HEK293 (cell line): ENCODE results near the gene DSP.
A peak's percentile ranks its signal among the peaks of the same experiment; 100 is the strongest.

Experiments
- CTCF ChIA-PET: fragments of 350-600 bp; formaldehyde crosslinking; extraction: SDS; loops from one replicate; lab custom pipeline; 2021; ENCODE audit warnings: antibody characterized with exemption; lab: Yijun Ruan, JAX
- POLR2A ChIA-PET: fragments of 300-600 bp; formaldehyde crosslinking; extraction: SDS; loops from one replicate; lab custom pipeline; 2020; ENCODE audit warnings: antibody characterized with exemption, inconsistent platforms; lab: Yijun Ruan, JAX
- H3K27ac ChIP-seq: fragments of 200-500 bp; sonication (Bioruptor generic); 2 replicates; pipeline ENCODE4 v1.5.1; 2014; ENCODE audit warnings: low read depth, low read length, control low read depth, inconsistent platforms; ENCODE audit errors: extremely low read depth
- H3K36me3 ChIP-seq, 2 experiments: fragments of 200-500 bp in 1 of 2; sonication (Bioruptor generic) in 1 of 2; 1 replicate in 1 of 2; 2 replicates in 1 of 2; pipeline ENCODE4 v1.5.1; 2014 to 2017; ENCODE audit warnings: inconsistent platforms in 2 of 2, low read length in 2 of 2; ENCODE audit not compliant: control insufficient read depth in 2 of 2, insufficient read depth in 1 of 2
- H3K4me1 ChIP-seq: fragments of 200-500 bp; sonication (Bioruptor generic); 2 replicates; pipeline ENCODE4 v1.5.1; 2014; ENCODE audit warnings: mild to moderate bottlenecking, low read length, inconsistent platforms; ENCODE audit not compliant: control insufficient read depth, insufficient read depth
- H3K4me3 ChIP-seq: 2 replicates; pipeline ENCODE4 v1.5.1; 2011; ENCODE audit warnings: low read depth, mild to moderate bottlenecking, control low read depth, low read length, moderate library complexity
- H3K9me3 ChIP-seq: fragments of 200-500 bp; sonication (Bioruptor generic); 2 replicates; pipeline ENCODE4 v1.5.1; 2014; ENCODE audit warnings: low read depth, low read length, inconsistent platforms; ENCODE audit not compliant: control insufficient read depth, insufficient read depth
- FEZF1 ChIP-seq: fragments of 450-650 bp; formaldehyde crosslinking; IDR thresholded peaks from 2 replicates; pipeline ENCODE4 v1.5.1; 2016; ENCODE audit warnings: missing biosample characterization, missing genetic modification characterization
- GLI2 ChIP-seq: fragments of 450-650 bp; formaldehyde crosslinking; IDR thresholded peaks from 2 replicates; pipeline ENCODE4; 2017; ENCODE audit warnings: missing biosample characterization, missing genetic modification characterization, low read depth, borderline replicate concordance
- GLIS1 ChIP-seq: fragments of 450-650 bp; formaldehyde crosslinking; IDR thresholded peaks from 2 replicates; pipeline ENCODE4 v1.5.1; 2016; ENCODE audit warnings: missing biosample characterization, missing genetic modification characterization
- OSR2 ChIP-seq: fragments of 450-650 bp; formaldehyde crosslinking; IDR thresholded peaks from 2 replicates; pipeline ENCODE4 v1.5.1; 2016; ENCODE audit warnings: missing biosample characterization, missing genetic modification characterization
- PRDM10 ChIP-seq: fragments of 450-650 bp; formaldehyde crosslinking; IDR thresholded peaks from 2 replicates; pipeline ENCODE4 v1.5.1; 2016; ENCODE audit warnings: missing biosample characterization, missing genetic modification characterization
- PRDM6 ChIP-seq: fragments of 450-650 bp; formaldehyde crosslinking; IDR thresholded peaks from 2 replicates; pipeline ENCODE4 v1.5.1; 2017; ENCODE audit warnings: missing biosample characterization, missing genetic modification characterization
- SP2 ChIP-seq: fragments of 450-650 bp; formaldehyde crosslinking; IDR thresholded peaks from 2 replicates; pipeline ENCODE4 v1.5.1; 2016; ENCODE audit warnings: missing biosample characterization, missing genetic modification characterization
- ZBTB8A ChIP-seq: fragments of 450-650 bp; formaldehyde crosslinking; IDR thresholded peaks from 2 replicates; pipeline ENCODE4 v1.5.1; 2016; ENCODE audit warnings: missing biosample characterization, missing genetic modification characterization
- ZFP41 ChIP-seq: fragments of 450-650 bp; formaldehyde crosslinking; IDR thresholded peaks from 2 replicates; pipeline ENCODE4 v1.5.1; 2016; ENCODE audit warnings: missing biosample characterization, missing genetic modification characterization, borderline replicate concordance
- ZIC2 ChIP-seq: fragments of 450-650 bp; formaldehyde crosslinking; IDR thresholded peaks from 2 replicates; pipeline ENCODE4 v1.5.1; 2016; ENCODE audit warnings: missing biosample characterization, missing genetic modification characterization
- ZNF132 ChIP-seq: fragments of 450-650 bp; formaldehyde crosslinking; IDR thresholded peaks from 2 replicates; pipeline ENCODE4 v1.5.1; 2017; ENCODE audit warnings: missing biosample characterization, missing genetic modification characterization, borderline replicate concordance
- ZNF16 ChIP-seq: fragments of 450-650 bp; formaldehyde crosslinking; IDR thresholded peaks from 2 replicates; pipeline ENCODE4 v1.5.1; 2016; ENCODE audit warnings: low read depth, missing biosample characterization, missing genetic modification characterization
- ZNF169 ChIP-seq: fragments of 450-650 bp; formaldehyde crosslinking; IDR thresholded peaks from 2 replicates; pipeline ENCODE4 v1.5.1; 2016; ENCODE audit warnings: missing biosample characterization, missing genetic modification characterization
- ZNF174 ChIP-seq: fragments of 450-650 bp; formaldehyde crosslinking; IDR thresholded peaks from 2 replicates; pipeline ENCODE4 v1.5.0; 2017; ENCODE audit warnings: missing biosample characterization, mild to moderate bottlenecking, missing genetic modification characterization
- ZNF23 ChIP-seq: fragments of 450-650 bp; formaldehyde crosslinking; IDR thresholded peaks from 2 replicates; pipeline ENCODE4 v1.5.1; 2016; ENCODE audit warnings: missing biosample characterization, missing genetic modification characterization, borderline replicate concordance
- ZNF292 ChIP-seq: fragments of 450-650 bp; formaldehyde crosslinking; IDR thresholded peaks from 2 replicates; pipeline ENCODE4 v1.5.1; 2016; ENCODE audit warnings: low read depth, missing biosample characterization, missing genetic modification characterization, borderline replicate concordance
- ZNF354C ChIP-seq: fragments of 450-650 bp; formaldehyde crosslinking; IDR thresholded peaks from 2 replicates; pipeline ENCODE4 v1.5.1; 2016; ENCODE audit warnings: missing biosample characterization, missing genetic modification characterization, low read depth, borderline replicate concordance
- ZNF48 ChIP-seq: fragments of 450-650 bp; formaldehyde crosslinking; IDR thresholded peaks from 2 replicates; pipeline ENCODE4 v1.5.1; 2016; ENCODE audit warnings: missing biosample characterization, missing genetic modification characterization
- ZNF521 ChIP-seq: fragments of 450-650 bp; formaldehyde crosslinking; IDR thresholded peaks from 2 replicates; pipeline ENCODE4 v1.5.1; 2017; ENCODE audit warnings: missing biosample characterization, mild to moderate bottlenecking, missing genetic modification characterization
- ZNF529 ChIP-seq: fragments of 450-650 bp; formaldehyde crosslinking; IDR thresholded peaks from 2 replicates; pipeline ENCODE4 v1.5.1; 2017; ENCODE audit warnings: missing genetic modification characterization, missing biosample characterization; ENCODE audit not compliant: insufficient replicate concordance
- ZNF544 ChIP-seq: fragments of 450-650 bp; formaldehyde crosslinking; IDR thresholded peaks from 2 replicates; pipeline ENCODE4 v1.5.0; 2017; ENCODE audit warnings: missing biosample characterization, missing genetic modification characterization
- ZNF561 ChIP-seq: fragments of 450-650 bp; IDR thresholded peaks from 2 replicates; pipeline ENCODE4 v1.5.1; 2018; ENCODE audit warnings: missing biosample characterization, missing genetic modification characterization, borderline replicate concordance
- ZNF600 ChIP-seq: fragments of 450-650 bp; formaldehyde crosslinking; IDR thresholded peaks from 2 replicates; pipeline ENCODE4 v1.5.1; 2016; ENCODE audit warnings: missing biosample characterization, missing genetic modification characterization
- ZNF610 ChIP-seq: fragments of 450-650 bp; formaldehyde crosslinking; IDR thresholded peaks from 2 replicates; pipeline ENCODE4 v1.5.1; 2016; ENCODE audit warnings: missing biosample characterization, missing genetic modification characterization, borderline replicate concordance
- ZNF664 ChIP-seq: fragments of 450-650 bp; formaldehyde crosslinking; IDR thresholded peaks from 2 replicates; pipeline ENCODE4 v1.5.1; 2016; ENCODE audit warnings: missing biosample characterization, missing genetic modification characterization
- ZNF677 ChIP-seq: fragments of 450-650 bp; IDR thresholded peaks from 2 replicates; pipeline ENCODE4 v1.5.0; 2018; ENCODE audit warnings: missing biosample characterization, mild to moderate bottlenecking, missing genetic modification characterization, moderate library complexity
- ZNF777 ChIP-seq: fragments of 450-650 bp; formaldehyde crosslinking; IDR thresholded peaks from 2 replicates; pipeline ENCODE4 v1.5.1; 2017; ENCODE audit warnings: missing biosample characterization, missing genetic modification characterization, borderline replicate concordance
- ZSCAN23 ChIP-seq: fragments of 450-650 bp; formaldehyde crosslinking; IDR thresholded peaks from 2 replicates; pipeline ENCODE4 v1.5.1; 2016; ENCODE audit warnings: missing biosample characterization, missing genetic modification characterization

The DSP gene

GRCh38 chr6:7542874-7543624, 1.6 kb downstream of the DSP start (continued):
- TF ChIP-seq ZNF664 (tag by site-specific recombination) (no peak), ZNF16 (tag by site-specific recombination) (no peak), ZNF48 (tag by site-specific recombination) (no peak), ZNF529 (tag by site-specific recombination) (no peak), FEZF1 (tag by site-specific recombination) (no peak), ZFP41 (tag by site-specific recombination) (no peak), ZNF354C (no peak), ZNF600 (tag by site-specific recombination) (peak; percentile 90), PRDM6 (tag by site-specific recombination) (peak; percentile 50; the same call in 1 of the 2 replicates), ZNF292 (no peak), ZNF677 (tag by site-specific recombination) (no peak), ZNF132 (no peak), ZSCAN23 (tag by site-specific recombination) (no peak), ZNF174 (tag by site-specific recombination) (no peak), PRDM10 (tag by site-specific recombination) (no peak; the same call in 1 of the 2 replicates), ZNF521 (tag by site-specific recombination) (no peak), ZIC2 (peak; percentile 70), ZNF23 (tag by site-specific recombination) (no peak), GLIS1 (peak; percentile 59; the same call in 1 of the 2 replicates), GLI2 (tag by site-specific recombination) (no peak), ZNF544 (tag by site-specific recombination) (no peak)

- Histone ChIP-seq H3K36me3 (no peaks in the 10 kb centered on the region; a peak in 1 of 3 replicates), H3K4me1 (peaks cover 35% of the 10 kb centered on the region), H3K4me3 (peak overlapping the region; percentile 74), H3K9me3 (no peaks in the 10 kb centered on the region), H3K27ac (no peak overlapping the region)
- POLR2A ChIA-PET, result interaction anchor here (0.7 to 2.0 kb wide), 3 partner anchors 21 to 46 kb away, joined by 4 to 11 read pairs (median 10); partner anchors contain the start of gene SNRNP48
- CTCF ChIA-PET, result interaction anchor here (0.6 kb wide), 1 partner anchor 427 kb away, joined by 3 read pairs; no protein-coding TSS in a partner anchor
- no peak for TF ChIP-seq ZNF777
- TF ChIP-seq ZNF610 (tag by site-specific recombination), result no peak
- no peak for TF ChIP-seq OSR2 (tag by site-specific recombination)
- TF ChIP-seq ZNF169 (tag by site-specific recombination), result no peak
- peak; percentile 46; the same call in 1 of the 2 replicates for TF ChIP-seq ZBTB8A (tag by site-specific recombination)
- no peak for TF ChIP-seq SP2 (tag by site-specific recombination)
- no peak for TF ChIP-seq ZNF561 (tag by site-specific recombination)
These were observed 2.4 kb downstream of the DSP start for GRCh38 chr6:7543789-7544424.
